K562 (cell line): ENCODE results near the gene ZSCAN22. TPM values are rescaled to one million over a fixed set of nuclear protein-coding genes. Genes with fewer than 3 reads are reported as not detected.
A peak's percentile ranks its signal among the peaks of the same experiment; 100 is the strongest.

Experiments
- ATF1 ChIP-seq, 2 experiments: fragments of 450-650 bp in 1 of 2; IDR thresholded peaks; 2 replicates each; pipeline ENCODE4 v1.6.1; 2016; ENCODE audit warnings: missing compliant biosample characterization in 1 of 2, missing genetic modification characterization in 1 of 2
- CBX8 ChIP-seq: fragments of 200-600 bp; sonication (generic); IDR thresholded peaks from 2 replicates; pipeline ENCODE4 v1.6.1; 2012; ENCODE audit warnings: borderline replicate concordance, mixed run types, low read depth, mild to moderate bottlenecking, moderate library complexity, mixed read lengths, low read length, control low read depth, inconsistent platforms; ENCODE audit not compliant: poor library complexity, severe bottlenecking; ENCODE audit errors: extremely low read depth
- DLX4 ChIP-seq: fragments of 250-450 bp; sonication (Bioruptor Pico); IDR thresholded peaks from 2 replicates; pipeline ENCODE4 v1.6.1; 2021; ENCODE audit warnings: mild to moderate bottlenecking
- DMBX1 ChIP-seq: fragments of 250-450 bp; sonication (Bioruptor Pico); IDR thresholded peaks from 2 replicates; pipeline ENCODE4 v1.8.0; 2022; ENCODE audit warnings: inconsistent platforms, mild to moderate bottlenecking, moderate library complexity, borderline replicate concordance
- DNMT1 ChIP-seq: fragments of 450-650 bp; IDR thresholded peaks from 2 replicates; pipeline ENCODE4 v1.6.1; 2016; ENCODE audit warnings: antibody characterized with exemption, mild to moderate bottlenecking
- E4F1 ChIP-seq: fragments of 250-450 bp; sonication (Bioruptor Pico); IDR thresholded peaks from 2 replicates; pipeline ENCODE4 v1.5.0; 2021; ENCODE audit warnings: mild to moderate bottlenecking, borderline replicate concordance
- EWSR1 ChIP-seq: fragments of 450-650 bp; IDR thresholded peaks from 2 replicates; pipeline ENCODE4 v1.6.1; 2018; ENCODE audit warnings: borderline replicate concordance, mild to moderate bottlenecking, low read depth, moderate library complexity; ENCODE audit not compliant: partially characterized antibody
- EZH2 ChIP-seq: IDR thresholded peaks from 2 replicates; pipeline ENCODE4 v1.6.1; 2012; ENCODE audit warnings: low read depth, mild to moderate bottlenecking, inconsistent platforms, low read length, borderline replicate concordance
- FOXP4 ChIP-seq: sonication (generic); formaldehyde crosslinking; IDR thresholded peaks from 2 replicates; pipeline ENCODE4 v1.8.0; 2022; ENCODE audit warnings: mild to moderate bottlenecking, missing genetic modification reagents, borderline replicate concordance
- HDAC1 ChIP-seq, 2 experiments: fragments of 450-650 bp; IDR thresholded peaks; 2 replicates each; pipeline ENCODE4 v1.6.1; 2016 to 2017; ENCODE audit warnings: inconsistent platforms in 1 of 2, mild to moderate bottlenecking in 1 of 2, moderate library complexity in 1 of 2
- KHSRP ChIP-seq: fragments of 450-650 bp; IDR thresholded peaks from 2 replicates; pipeline ENCODE4 v1.6.1; 2017
- POU5F1 ChIP-seq: fragments of 150-350 bp; IDR thresholded peaks from 2 replicates; pipeline ENCODE4 v1.6.1; 2014; ENCODE audit warnings: borderline replicate concordance, low read length, low read depth, mild to moderate bottlenecking; ENCODE audit not compliant: partially characterized antibody
- RBM34 ChIP-seq: fragments of 200-400 bp; formaldehyde crosslinking; IDR thresholded peaks from 2 replicates; pipeline ENCODE4 v1.6.1; 2018; ENCODE audit warnings: low read length, borderline replicate concordance; ENCODE audit not compliant: insufficient read depth
- SMARCA5 ChIP-seq: fragments of 450-650 bp; IDR thresholded peaks from 2 replicates; pipeline ENCODE4 v1.6.1; 2016
- SOX6 ChIP-seq: fragments of 450-650 bp; IDR thresholded peaks from 2 replicates; pipeline ENCODE4 v1.6.1; 2014; ENCODE audit warnings: mild to moderate bottlenecking
- SRF ChIP-seq, 2 experiments: fragments of 250-450, 450-650 bp in 1 of 2; sonication (Bioruptor Pico) in 1 of 2; sonication (generic) in 1 of 2; formaldehyde crosslinking; IDR thresholded peaks; 2 replicates each; pipeline versions ENCODE4 v1.5.0 to v1.5.1; 2020 to 2022; ENCODE audit warnings: mild to moderate bottlenecking in 1 of 2, missing genetic modification reagents in 1 of 2
- TFAP4 ChIP-seq: sonication (generic); formaldehyde crosslinking; IDR thresholded peaks from 2 replicates; pipeline ENCODE4 v1.8.0; 2022; ENCODE audit warnings: missing genetic modification reagents, mild to moderate bottlenecking, moderate library complexity, borderline replicate concordance
- ZNF24 ChIP-seq: fragments of 450-650 bp; IDR thresholded peaks from 2 replicates; pipeline ENCODE4 v1.6.1; 2016
- ZNF445 ChIP-seq: fragments of 250-450 bp; sonication (Bioruptor Pico); IDR thresholded peaks from 2 replicates; pipeline ENCODE4 v1.4.0; 2020; ENCODE audit warnings: low read depth, mild to moderate bottlenecking, moderate library complexity
- ZNF584 ChIP-seq: fragments of 200-800 bp; sonication (Bioruptor generic); IDR thresholded peaks from 2 replicates; pipeline ENCODE4 v1.6.1; 2016; ENCODE audit warnings: low read depth, mild to moderate bottlenecking, missing genetic modification characterization, missing compliant biosample characterization
- ZNF76 ChIP-seq: fragments of 250-450 bp; sonication (Bioruptor Pico); IDR thresholded peaks from 2 replicates; pipeline ENCODE4 v1.4.0; 2020; ENCODE audit warnings: mild to moderate bottlenecking, moderate library complexity, borderline replicate concordance
- polyA plus RNA-seq, 8 experiments: library from polyadenylated mRNA; depleted of rRNA in 4 of 8; stranded (reverse) in 5 of 8; unstranded in 3 of 8; fragments of >200 nt; fragmentation: Nextera tagmentation in 2 of 8; fragmentation: Illumina TruSeq in 1 of 8; extraction: Ambion mirVana in 2 of 8; extraction: Trizol in 1 of 8; gene quantifications; 2 replicates each; pipeline versions ENCODE4 v1.2.1 to v1.2.3, GENCODE V29; 2011 to 2014; ENCODE audit warnings: inconsistent platforms in 1 of 8, missing spikeins in 1 of 8
- total RNA-seq, 7 experiments: library from RNA; depleted of rRNA in 6 of 7; stranded (reverse); fragments of >200 nt in 6 of 7; fragmentation: Illumina TruSeq in 2 of 7; extraction: Trizol in 2 of 7; gene quantifications; 2 replicates each; pipeline versions ENCODE4 v1.2.1 to v1.2.3, GENCODE V29; 2011 to 2021; ENCODE audit warnings: low replicate concordance in 1 of 7

The ZSCAN22 gene
- total and polyA plus RNA-seq, 9 of the 15 experiments (the other 6 are each of a cell fraction or from before 2014, with no cell fraction given) = 0.98 to 5.3 (median 3.0) TPM

- no peak for TF ChIP-seq FOXP4
- no peak for TF ChIP-seq CBX8
- no peak for TF ChIP-seq POU5F1
- TF ChIP-seq ZNF24 = no peak
- TF ChIP-seq EWSR1 = no peak
- no peak for TF ChIP-seq HDAC1 (IDR thresholded peaks at IDR 0.05)
- TF ChIP-seq SOX6 = no peak
- TF ChIP-seq DLX4 = no peak
- TF ChIP-seq EZH2 = no peak
- TF ChIP-seq KHSRP = no peak
- no peak for TF ChIP-seq SMARCA5
- no peak for TF ChIP-seq ZNF584
- TF ChIP-seq RBM34 = no peak
- no peak for TF ChIP-seq ZNF76
- no peak for TF ChIP-seq E4F1 (CRISPR knock-in tag)
- no peak for TF ChIP-seq DNMT1
- no peak for TF ChIP-seq ZNF445 (CRISPR knock-in tag)
- TF ChIP-seq TFAP4 (CRISPR knock-in tag) = peak; percentile 44; the same call in 1 of the 2 replicates
- 0 out of 4 replicates have a peak, but pooled peaks of 1 of the 2 experiments have one; percentile 30 for TF ChIP-seq SRF (CRISPR knock-in tag; IDR thresholded peaks at IDR 0.05)
- TF ChIP-seq DMBX1 (CRISPR knock-in tag) = no peak
- no peak for TF ChIP-seq ATF1 (CRISPR knock-in tag; IDR thresholded peaks at IDR 0.05)
- TF ChIP-seq ATF1 (tag; IDR thresholded peaks at IDR 0.05) = peak; percentile 74
Observed at GRCh38 chr19:58346961-58347929, 20.5 kb downstream of the ZSCAN22 start (continued).
